Measurements from ENCODE around the gene KIF5B. TPM values are rescaled to one million over a fixed set of nuclear protein-coding genes. Genes with fewer than 3 reads are reported as not detected.

The KIF5B gene
- total and polyA plus RNA-seq, 9 of the 15 experiments (the other 6 are each of a cell fraction or from before 2014, with no cell fraction given): 24.4 to 94.4 (median 68.9) TPM

- TF ChIP-seq CHD7 (IDR thresholded peaks at IDR 0.05; ENCODE audit: low read depth, low read length) (no peak), RBM34 (IDR thresholded peaks at IDR 0.05; ENCODE audit: borderline replicate concordance, insufficient read depth, low read length) (no peak), ZNF232 (CRISPR knock-in tag; IDR thresholded peaks at IDR 0.05) (no peak), USF1 (CRISPR knock-in tag; IDR thresholded peaks at IDR 0.05) (no peak), SNAPC5 (CRISPR knock-in tag; IDR thresholded peaks at IDR 0.05) (no peak), EP400 (IDR thresholded peaks at IDR 0.05) (peak; percentile 63), CLOCK (CRISPR knock-in tag; IDR thresholded peaks at IDR 0.05; ENCODE audit: borderline replicate concordance) (no peak), PML (IDR thresholded peaks at IDR 0.05; ENCODE audit: low read length) (peak; percentile 97), SNIP1 (IDR thresholded peaks at IDR 0.05; ENCODE audit: low read depth) (no peak), SAFB (IDR thresholded peaks at IDR 0.05; ENCODE audit: borderline replicate concordance, low read depth, low read length) (no peak), HMGN3 (IDR thresholded peaks at IDR 0.05; ENCODE audit: borderline replicate concordance, extremely low read depth, insufficient read length, low read depth, low read length) (peak; percentile 93)
These were observed 83.6 kb downstream of the KIF5B start (continued) for GRCh38 chr10:31972519-31973041.

Data from K562 (cell line).